K562 (cell line): ENCODE data around the gene PRPF8. TPM values are rescaled to one million over a fixed set of nuclear protein-coding genes. Genes with fewer than 3 reads are reported as not detected.

ENCODE experiments used
- ATAC-seq: fragments of 200-7000 bp; cut with Tn5 transposase; 3 replicates; pipeline ENCODE4 v1.9.1; 2020; ENCODE audit warnings: moderate library complexity
- BruUV-seq: library from RNA; stranded (reverse); fragments of 400-500 nt; replicated peaks from 2 replicates; lab custom pipeline; 2021; lab: Mats Ljungman, UMichigan
- CTCF ChIA-PET: fragments of 300-600 bp; formaldehyde crosslinking; extraction: SDS; loops from one replicate; lab custom pipeline; 2021; ENCODE audit warnings: low intra/inter-chr PET ratio; lab: Yijun Ruan, JAX
- POLR2A ChIA-PET: fragments of 300-600, 350-650 bp; sonication (Branson Sonifier 250); formaldehyde crosslinking; extraction: SDS; loops from one replicate; lab custom pipeline; 2021; ENCODE audit warnings: antibody characterized with exemption, inconsistent platforms; lab: Yijun Ruan, JAX
- DNase-seq, 4 experiments: peaks; one replicate each; pipeline versions ENCODE4 v3.0.0 to v3.0.0-alpha.2; 2011 to 2018; ENCODE audit warnings: low spot score in 3 of 4, mixed read lengths in 3 of 4; ENCODE audit errors: extremely low read depth in 1 of 4
- FAIRE-seq: peaks from 2 replicates; lab custom pipeline; 2011; peaks lifted over from hg19 to GRCh38; lab: Jason Lieb, UNC
- H2AFZ ChIP-seq: 2 replicates; pipeline ENCODE4 v1.6.0; 2011; ENCODE audit warnings: low read depth, low read length, control low read depth, inconsistent platforms
- H3K27ac ChIP-seq: fragments of 200-600 bp; 3 replicates; pipeline ENCODE4 v1.8.0; 2011; ENCODE audit warnings: low read depth, mild to moderate bottlenecking, control low read depth, inconsistent platforms, low read length, moderate library complexity, mixed read lengths; ENCODE audit errors: extremely low read depth
- H3K27me3 ChIP-seq, 2 experiments: fragments of 300-600 bp in 1 of 2; 2 replicates in 1 of 2; 3 replicates in 1 of 2; pipeline versions ENCODE4 v1.6.0 to v1.8.0; 2011; ENCODE audit warnings: inconsistent platforms in 2 of 2, low read length in 2 of 2, mild to moderate bottlenecking in 1 of 2, mixed read lengths in 1 of 2, moderate library complexity in 1 of 2; ENCODE audit not compliant: control insufficient read depth in 2 of 2, insufficient read depth in 2 of 2
- H3K36me3 ChIP-seq: fragments of 300-600 bp; 3 replicates; pipeline ENCODE4 v1.8.0; 2011; ENCODE audit warnings: mild to moderate bottlenecking, low read length, inconsistent platforms; ENCODE audit not compliant: control insufficient read depth, insufficient read depth
- H3K4me1 ChIP-seq, 2 experiments: fragments of 200-600 bp in 1 of 2; replicated peaks in 1 of 2; 2 replicates in 1 of 2; 3 replicates in 1 of 2; pipeline versions ENCODE4 v1.5.1 to v1.8.0; 2011; ENCODE audit warnings: inconsistent platforms in 2 of 2, low read length in 2 of 2, mild to moderate bottlenecking in 1 of 2, mixed read lengths in 1 of 2, moderate library complexity in 1 of 2; ENCODE audit not compliant: control insufficient read depth in 2 of 2, insufficient read depth in 2 of 2
- H3K4me2 ChIP-seq: 2 replicates; pipeline ENCODE4 v1.6.1; 2011; ENCODE audit warnings: low read length, control low read depth, inconsistent platforms, mixed read lengths; ENCODE audit not compliant: insufficient read depth
- H3K4me3 ChIP-seq: fragments of 200-600 bp; sonication (generic), shearing (Covaris generic); 2 replicates; pipeline ENCODE4 v1.5.1; 2016; ENCODE audit warnings: control low read depth, inconsistent platforms
- H3K79me2 ChIP-seq: fragments of 200-600 bp; 3 replicates; pipeline ENCODE4 v1.8.0; 2011; ENCODE audit warnings: low read length, inconsistent platforms; ENCODE audit not compliant: control insufficient read depth, insufficient read depth
- H3K9ac ChIP-seq, 2 experiments: 2 replicates each; pipeline versions ENCODE4 v1.6.0 to v1.6.1; 2011; ENCODE audit warnings: low read depth in 2 of 2, low read length in 2 of 2, control low read depth in 1 of 2, inconsistent platforms in 1 of 2, mild to moderate bottlenecking in 1 of 2, mixed read lengths in 1 of 2; ENCODE audit not compliant: insufficient read depth in 1 of 2
- H3K9me1 ChIP-seq: one replicate; pipeline ENCODE4 v1.6.0; 2011; ENCODE audit warnings: inconsistent platforms, mild to moderate bottlenecking, low read length, moderate library complexity; ENCODE audit not compliant: control insufficient read depth, insufficient read depth
- H3K9me3 ChIP-seq: replicated peaks from 2 replicates; pipeline ENCODE4 v1.5.1; 2011; ENCODE audit warnings: low read depth, low read length, inconsistent platforms; ENCODE audit not compliant: control insufficient read depth, insufficient read depth
- H4K20me1 ChIP-seq: replicated peaks from 2 replicates; pipeline ENCODE4 v1.6.1; 2011; ENCODE audit warnings: low read length, inconsistent platforms, mixed read lengths; ENCODE audit not compliant: control insufficient read depth, insufficient read depth
- DDX20 ChIP-seq: fragments of 450-650 bp; IDR thresholded peaks from 2 replicates; pipeline ENCODE4 v1.6.1; 2016; ENCODE audit warnings: missing genetic modification characterization, low read depth, mild to moderate bottlenecking, missing compliant biosample characterization, moderate library complexity
- MBD2 ChIP-seq: sonication (generic); IDR thresholded peaks from 2 replicates; pipeline ENCODE4 v1.6.1; 2016; ENCODE audit warnings: low read depth, borderline replicate concordance
- MCM3 ChIP-seq: fragments of 450-650 bp; IDR thresholded peaks from 2 replicates; pipeline ENCODE4 v1.6.1; 2016
- PHF21A ChIP-seq: fragments of 450-650 bp; IDR thresholded peaks from 2 replicates; pipeline ENCODE4 v1.6.1; 2017; ENCODE audit warnings: low read depth, borderline replicate concordance
- RBM15 ChIP-seq: fragments of 200-400 bp; formaldehyde crosslinking; IDR thresholded peaks from 2 replicates; pipeline ENCODE4 v1.6.1; 2018; ENCODE audit warnings: mild to moderate bottlenecking, low read length, moderate library complexity; ENCODE audit not compliant: insufficient read depth
- TGIF2 ChIP-seq: sonication (generic); formaldehyde crosslinking; IDR thresholded peaks from 2 replicates; pipeline ENCODE4 v1.8.1; 2022; ENCODE audit warnings: mild to moderate bottlenecking, missing genetic modification reagents, moderate library complexity
- ZNF184 ChIP-seq: sonication (generic); formaldehyde crosslinking; IDR thresholded peaks from 2 replicates; pipeline ENCODE4 v1.5.0; 2020; ENCODE audit warnings: missing genetic modification reagents
- WGBS: fragments of 100-300 bp; shearing (Covaris generic); methylation state at CpG from one replicate; pipeline ENCODE4 v1.1.6; 2016; ENCODE audit warnings: low coverage, mixed read lengths; ENCODE audit not compliant: insufficient coverage; ENCODE audit errors: missing lambda C conversion rate; 5-methylcytosine and 5-hydroxymethylcytosine counted together
- in situ Hi-C: fragments of 300-500 bp; cut with MboI; formaldehyde crosslinking; loops from 4 replicates; pipeline ENCODE4 v1.15.0; 2018; ENCODE audit warnings: inconsistent platforms, mixed read lengths
- intact Hi-C: fragments of 100-400 bp; cut with micrococcal nuclease; formaldehyde crosslinking; loops from 2 replicates; pipeline ENCODE4 v1.14.2; 2022
- polyA plus RNA-seq, 8 experiments: library from polyadenylated mRNA; depleted of rRNA in 4 of 8; stranded (reverse) in 5 of 8; unstranded in 3 of 8; fragments of >200 nt; fragmentation: Nextera tagmentation in 2 of 8; fragmentation: Illumina TruSeq in 1 of 8; extraction: Ambion mirVana in 2 of 8; extraction: Trizol in 1 of 8; gene quantifications; 2 replicates each; pipeline versions ENCODE4 v1.2.1 to v1.2.3, GENCODE V29; 2011 to 2014; ENCODE audit warnings: inconsistent platforms in 1 of 8, missing spikeins in 1 of 8
- total RNA-seq, 7 experiments: library from RNA; depleted of rRNA in 6 of 7; stranded (reverse); fragments of >200 nt in 6 of 7; fragmentation: Illumina TruSeq in 2 of 7; extraction: Trizol in 2 of 7; gene quantifications; 2 replicates each; pipeline versions ENCODE4 v1.2.1 to v1.2.3, GENCODE V29; 2011 to 2021; ENCODE audit warnings: low replicate concordance in 1 of 7
- TF ChIP-seq, protein P1 (sequence below): fragments of 450-650 bp; IDR thresholded peaks from 2 replicates; pipeline ENCODE4 v1.6.1; 2016; ENCODE audit warnings: mild to moderate bottlenecking
- TF ChIP-seq, protein P2 (sequence below): fragments of 150-350 bp; IDR thresholded peaks from 2 replicates; pipeline ENCODE4 v1.6.1; 2014; ENCODE audit warnings: low read depth, mild to moderate bottlenecking, low read length, borderline replicate concordance

PRPF8 gene
- total and polyA plus RNA-seq, 9 of the 15 experiments (the other 6 are each of a cell fraction or from before 2014, with no cell fraction given), result 64.3 to 294 (median 85.9) TPM

DNA sequence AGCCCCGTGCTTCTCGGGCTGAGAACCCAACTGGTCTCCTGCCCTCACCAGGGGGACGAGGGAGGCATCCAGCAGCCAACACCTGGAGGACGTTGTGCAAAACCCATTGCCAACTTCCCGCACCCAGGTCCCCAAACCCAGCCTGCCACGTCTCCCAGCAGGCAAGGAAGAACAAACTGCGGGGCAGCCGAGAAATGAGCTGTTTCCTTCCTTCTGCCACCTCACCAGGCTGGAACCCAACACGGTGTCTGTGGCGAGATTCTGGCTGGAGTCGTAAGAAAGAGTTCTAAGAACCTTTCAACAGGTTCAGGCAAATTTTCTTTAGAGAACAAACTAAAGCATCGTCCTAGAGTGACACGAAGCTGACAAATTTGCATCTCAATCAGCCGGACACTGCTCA is 59.6 kb downstream of the PRPF8 start:
- BruUV-seq, result no TSS peak
- Histone ChIP-seq H3K27ac (no peak overlapping the region), H2AFZ (no peak overlapping the region), H3K9me3 (no peaks in the 10 kb centered on the region), H3K27me3 (no peaks in the 10 kb centered on the region), H3K4me3 (no peak overlapping the region), H3K9ac (no peak overlapping the region), H3K9me1 (no peaks in the 10 kb centered on the region), H4K20me1 (peaks cover 8% of the 10 kb centered on the region; the same call in 1 of the 2 replicates), H3K4me1 (peaks cover 9 to 45% of the 10 kb centered on the region in 2 experiments), H3K79me2 (no peaks in the 10 kb centered on the region), H3K36me3 (no peaks in the 10 kb centered on the region), H3K4me2 (no peak overlapping the region)
- FAIRE-seq (no peak), DNase-seq (no peak), ATAC-seq (no peak)
- ChIA-PET CTCF (no interaction called here), POLR2A (interaction anchor here (0.5 to 3.3 kb wide), 5 partner anchors 9 to 680 kb away, joined by 3 to 25 read pairs (median 3); partner anchors contain the start of gene RILP)
- intact Hi-C loops (no loop called here), in situ Hi-C loops (no loop called here)
- WGBS, result 74% methylated on average over 11 of the region's 14 CpGs
- TF ChIP-seq TGIF2 (CRISPR knock-in tag), result no peak

DNA sequence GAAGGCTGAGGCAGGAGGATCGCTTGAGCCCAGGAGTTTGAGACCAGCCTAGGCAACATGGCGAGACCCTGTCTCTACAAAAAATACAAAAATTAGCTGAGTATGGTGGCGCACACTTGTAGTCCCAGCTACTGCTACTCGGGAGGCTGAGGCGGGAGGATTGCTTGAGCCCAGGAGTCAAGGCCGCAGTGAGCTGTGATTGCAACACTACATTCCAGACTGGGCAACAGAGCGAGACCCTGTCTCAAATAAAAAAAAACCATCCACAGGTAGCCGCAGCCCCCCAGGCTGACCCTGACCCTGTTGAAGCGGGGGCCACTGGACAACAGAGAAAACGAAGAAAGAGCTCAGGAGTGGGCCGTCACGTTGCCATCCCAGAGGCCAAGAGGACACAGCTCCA is 60.0 kb downstream of the PRPF8 start:
- Histone ChIP-seq H2AFZ (no peak overlapping the region), H3K4me1 (peaks cover 9 to 41% of the 10 kb centered on the region in 2 experiments), H3K9ac (no peak overlapping the region), H4K20me1 (peaks cover 8% of the 10 kb centered on the region; the same call in 1 of the 2 replicates), H3K4me3 (no peak overlapping the region), H3K9me1 (no peaks in the 10 kb centered on the region), H3K27me3 (no peaks in the 10 kb centered on the region), H3K36me3 (no peaks in the 10 kb centered on the region), H3K4me2 (no peak overlapping the region), H3K79me2 (no peaks in the 10 kb centered on the region), H3K9me3 (no peaks in the 10 kb centered on the region), H3K27ac (no peak overlapping the region)
- ATAC-seq, result no peak
- intact Hi-C loops, result no loop called here
- ChIA-PET CTCF (no interaction called here), POLR2A (interaction anchor here (0.6 to 3.3 kb wide), 4 partner anchors 9 to 96 kb away, joined by 3 to 25 read pairs (median 4); partner anchors contain the start of gene RILP)
- in situ Hi-C loops, result no loop called here
- DNase-seq, result no peak
- no peak for FAIRE-seq
- no TSS peak for BruUV-seq
- WGBS, result 74% methylated on average over 10 of the region's 12 CpGs
- TF ChIP-seq ZNF184 (CRISPR knock-in tag), result no peak
- TF ChIP-seq, protein P1, sequence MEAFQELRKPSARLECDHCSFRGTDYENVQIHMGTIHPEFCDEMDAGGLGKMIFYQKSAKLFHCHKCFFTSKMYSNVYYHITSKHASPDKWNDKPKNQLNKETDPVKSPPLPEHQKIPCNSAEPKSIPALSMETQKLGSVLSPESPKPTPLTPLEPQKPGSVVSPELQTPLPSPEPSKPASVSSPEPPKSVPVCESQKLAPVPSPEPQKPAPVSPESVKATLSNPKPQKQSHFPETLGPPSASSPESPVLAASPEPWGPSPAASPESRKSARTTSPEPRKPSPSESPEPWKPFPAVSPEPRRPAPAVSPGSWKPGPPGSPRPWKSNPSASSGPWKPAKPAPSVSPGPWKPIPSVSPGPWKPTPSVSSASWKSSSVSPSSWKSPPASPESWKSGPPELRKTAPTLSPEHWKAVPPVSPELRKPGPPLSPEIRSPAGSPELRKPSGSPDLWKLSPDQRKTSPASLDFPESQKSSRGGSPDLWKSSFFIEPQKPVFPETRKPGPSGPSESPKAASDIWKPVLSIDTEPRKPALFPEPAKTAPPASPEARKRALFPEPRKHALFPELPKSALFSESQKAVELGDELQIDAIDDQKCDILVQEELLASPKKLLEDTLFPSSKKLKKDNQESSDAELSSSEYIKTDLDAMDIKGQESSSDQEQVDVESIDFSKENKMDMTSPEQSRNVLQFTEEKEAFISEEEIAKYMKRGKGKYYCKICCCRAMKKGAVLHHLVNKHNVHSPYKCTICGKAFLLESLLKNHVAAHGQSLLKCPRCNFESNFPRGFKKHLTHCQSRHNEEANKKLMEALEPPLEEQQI, result no peak
- TF ChIP-seq MCM3, result no peak
- TF ChIP-seq RBM15, result no peak
- TF ChIP-seq, protein P2, sequence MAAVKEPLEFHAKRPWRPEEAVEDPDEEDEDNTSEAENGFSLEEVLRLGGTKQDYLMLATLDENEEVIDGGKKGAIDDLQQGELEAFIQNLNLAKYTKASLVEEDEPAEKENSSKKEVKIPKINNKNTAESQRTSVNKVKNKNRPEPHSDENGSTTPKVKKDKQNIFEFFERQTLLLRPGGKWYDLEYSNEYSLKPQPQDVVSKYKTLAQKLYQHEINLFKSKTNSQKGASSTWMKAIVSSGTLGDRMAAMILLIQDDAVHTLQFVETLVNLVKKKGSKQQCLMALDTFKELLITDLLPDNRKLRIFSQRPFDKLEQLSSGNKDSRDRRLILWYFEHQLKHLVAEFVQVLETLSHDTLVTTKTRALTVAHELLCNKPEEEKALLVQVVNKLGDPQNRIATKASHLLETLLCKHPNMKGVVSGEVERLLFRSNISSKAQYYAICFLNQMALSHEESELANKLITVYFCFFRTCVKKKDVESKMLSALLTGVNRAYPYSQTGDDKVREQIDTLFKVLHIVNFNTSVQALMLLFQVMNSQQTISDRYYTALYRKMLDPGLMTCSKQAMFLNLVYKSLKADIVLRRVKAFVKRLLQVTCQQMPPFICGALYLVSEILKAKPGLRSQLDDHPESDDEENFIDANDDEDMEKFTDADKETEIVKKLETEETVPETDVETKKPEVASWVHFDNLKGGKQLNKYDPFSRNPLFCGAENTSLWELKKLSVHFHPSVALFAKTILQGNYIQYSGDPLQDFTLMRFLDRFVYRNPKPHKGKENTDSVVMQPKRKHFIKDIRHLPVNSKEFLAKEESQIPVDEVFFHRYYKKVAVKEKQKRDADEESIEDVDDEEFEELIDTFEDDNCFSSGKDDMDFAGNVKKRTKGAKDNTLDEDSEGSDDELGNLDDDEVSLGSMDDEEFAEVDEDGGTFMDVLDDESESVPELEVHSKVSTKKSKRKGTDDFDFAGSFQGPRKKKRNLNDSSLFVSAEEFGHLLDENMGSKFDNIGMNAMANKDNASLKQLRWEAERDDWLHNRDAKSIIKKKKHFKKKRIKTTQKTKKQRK, result no peak
- no peak for TF ChIP-seq PHF21A
- no peak for TF ChIP-seq MBD2
- TF ChIP-seq DDX20 (tag), result no peak
